AG04450 (cell line): ENCODE data around the gene SENP3. TPM values are rescaled to one million over a fixed set of nuclear protein-coding genes. Genes with fewer than 3 reads are reported as not detected.

Experiments used
- CTCF ChIA-PET: fragments of 300-600, 350-600 bp; formaldehyde crosslinking; extraction: SDS; loops from one replicate; lab custom pipeline; 2022; ENCODE audit warnings: antibody characterized with exemption, inconsistent platforms; lab: Charles Lee
- POLR2A ChIA-PET: fragments of 350-600 bp; formaldehyde crosslinking; extraction: SDS; loops from one replicate; lab custom pipeline; 2021; ENCODE audit warnings: antibody characterized with exemption, inconsistent platforms; lab: Yijun Ruan, JAX
- DNase-seq: peaks from one replicate; pipeline ENCODE4 v3.0.0-alpha.2; 2011; ENCODE audit warnings: low read depth, low spot score
- H3K27ac ChIP-seq: one replicate; pipeline ENCODE4 v1.5.1; 2012; ENCODE audit warnings: low read depth, low read length, control low read depth
- H3K27me3 ChIP-seq: one replicate; pipeline ENCODE4 v1.6.0; 2012; ENCODE audit warnings: low read length; ENCODE audit not compliant: control insufficient read depth, insufficient read depth
- H3K4me3 ChIP-seq: 2 replicates; pipeline ENCODE4 v1.5.1; 2011; ENCODE audit warnings: mild to moderate bottlenecking, low read depth, low read length, control low read depth
- H3K9me3 ChIP-seq: 2 replicates; pipeline ENCODE4 v1.5.1; 2012; ENCODE audit warnings: low read length; ENCODE audit not compliant: control insufficient read depth, insufficient read depth
- polyA plus RNA-seq: library from polyadenylated mRNA; depleted of rRNA; stranded (reverse); fragments of >200 nt; gene quantifications from 2 replicates; pipeline ENCODE4 v1.2.3, GENCODE V29; 2011
- TF ChIP-seq, protein P1 (sequence below): IDR thresholded peaks from 2 replicates; pipeline ENCODE4 v1.5.1; 2011; ENCODE audit warnings: low read depth, low read length, control low read depth, inconsistent platforms

The SENP3 gene
- polyA plus RNA-seq, 1 experiment, result 67.6 TPM

DNA sequence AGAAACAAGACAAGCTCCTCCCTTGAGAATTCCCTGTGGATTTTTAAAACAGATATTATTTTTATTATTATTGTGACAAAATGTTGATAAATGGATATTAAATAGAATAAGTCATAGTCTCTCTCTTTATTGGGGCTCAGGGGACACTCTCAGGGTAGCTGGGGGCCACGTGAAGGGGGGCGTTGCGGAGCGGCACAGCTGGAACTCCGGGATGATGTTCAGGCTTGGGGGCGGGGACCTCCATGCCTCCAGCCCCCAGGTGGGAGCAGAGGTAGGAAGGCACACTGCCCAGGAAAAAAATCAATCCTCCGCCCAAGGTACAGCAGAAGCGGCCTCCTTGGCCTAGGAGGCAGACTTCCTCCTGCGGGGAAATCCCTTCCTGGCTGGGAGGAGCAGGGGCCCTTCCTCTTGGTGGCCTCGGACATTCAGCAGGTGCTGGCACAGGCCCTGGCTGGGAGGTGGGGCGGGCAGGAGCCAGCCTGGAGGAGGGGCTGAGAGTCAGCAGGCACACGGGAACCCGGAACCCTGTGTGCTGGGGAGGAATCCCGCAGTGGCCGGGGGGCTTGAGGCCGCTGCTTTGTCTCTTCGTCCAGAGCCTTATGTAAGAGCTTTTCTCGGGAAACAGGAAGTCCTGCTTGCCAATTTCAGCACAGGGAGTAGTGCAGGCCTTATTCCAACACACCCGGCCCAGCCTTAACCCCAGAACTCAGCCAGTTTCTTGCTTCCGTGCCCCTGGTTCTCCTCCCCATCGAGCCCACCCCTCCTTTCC is 3.8 kb upstream of the SENP3 start:
- no peaks in the 10 kb centered on the region for H3K9me3 ChIP-seq
- CTCF ChIA-PET, result interaction anchor here (0.7 to 2.4 kb wide), 2 partner anchors 44 to 130 kb away, joined by 3 to 23 read pairs; partner anchors contain the start of gene WRAP53
- DNase-seq, result no peak
- POLR2A ChIA-PET, result no interaction called here
- H3K4me3 ChIP-seq, result no peak overlapping the region
- no peaks in the 10 kb centered on the region for H3K27me3 ChIP-seq
- H3K27ac ChIP-seq, result peak overlapping the region; percentile 31
- TF ChIP-seq, protein P1, sequence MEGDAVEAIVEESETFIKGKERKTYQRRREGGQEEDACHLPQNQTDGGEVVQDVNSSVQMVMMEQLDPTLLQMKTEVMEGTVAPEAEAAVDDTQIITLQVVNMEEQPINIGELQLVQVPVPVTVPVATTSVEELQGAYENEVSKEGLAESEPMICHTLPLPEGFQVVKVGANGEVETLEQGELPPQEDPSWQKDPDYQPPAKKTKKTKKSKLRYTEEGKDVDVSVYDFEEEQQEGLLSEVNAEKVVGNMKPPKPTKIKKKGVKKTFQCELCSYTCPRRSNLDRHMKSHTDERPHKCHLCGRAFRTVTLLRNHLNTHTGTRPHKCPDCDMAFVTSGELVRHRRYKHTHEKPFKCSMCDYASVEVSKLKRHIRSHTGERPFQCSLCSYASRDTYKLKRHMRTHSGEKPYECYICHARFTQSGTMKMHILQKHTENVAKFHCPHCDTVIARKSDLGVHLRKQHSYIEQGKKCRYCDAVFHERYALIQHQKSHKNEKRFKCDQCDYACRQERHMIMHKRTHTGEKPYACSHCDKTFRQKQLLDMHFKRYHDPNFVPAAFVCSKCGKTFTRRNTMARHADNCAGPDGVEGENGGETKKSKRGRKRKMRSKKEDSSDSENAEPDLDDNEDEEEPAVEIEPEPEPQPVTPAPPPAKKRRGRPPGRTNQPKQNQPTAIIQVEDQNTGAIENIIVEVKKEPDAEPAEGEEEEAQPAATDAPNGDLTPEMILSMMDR, result no peak

DNA sequence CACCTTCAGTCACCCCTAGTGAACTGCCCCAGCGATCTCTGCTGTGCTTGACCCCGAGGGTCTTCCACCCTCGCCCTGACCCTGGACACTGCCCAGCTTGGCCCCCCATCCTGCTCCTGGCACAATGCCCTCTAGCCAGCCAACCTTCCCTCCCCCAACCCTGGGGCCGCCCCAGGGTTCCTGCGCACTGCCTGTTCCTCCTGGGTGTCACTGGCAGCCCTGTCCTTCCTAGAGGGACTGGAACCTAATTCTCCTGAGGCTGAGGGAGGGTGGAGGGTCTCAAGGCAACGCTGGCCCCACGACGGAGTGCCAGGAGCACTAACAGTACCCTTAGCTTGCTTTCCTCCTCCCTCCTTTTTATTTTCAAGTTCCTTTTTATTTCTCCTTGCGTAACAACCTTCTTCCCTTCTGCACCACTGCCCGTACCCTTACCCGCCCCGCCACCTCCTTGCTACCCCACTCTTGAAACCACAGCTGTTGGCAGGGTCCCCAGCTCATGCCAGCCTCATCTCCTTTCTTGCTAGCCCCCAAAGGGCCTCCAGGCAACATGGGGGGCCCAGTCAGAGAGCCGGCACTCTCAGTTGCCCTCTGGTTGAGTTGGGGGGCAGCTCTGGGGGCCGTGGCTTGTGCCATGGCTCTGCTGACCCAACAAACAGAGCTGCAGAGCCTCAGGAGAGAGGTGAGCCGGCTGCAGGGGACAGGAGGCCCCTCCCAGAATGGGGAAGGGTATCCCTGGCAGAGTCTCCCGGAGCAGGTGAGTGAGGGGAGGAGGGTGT is 3.0 kb upstream of the SENP3 start, which contains the start of gene TNFSF13:
Gene TNFSF13 (plus strand): TSS at position 207 of the 776 bp plus-strand sequence. CDS start 290 bp downstream, at position 497.
- H3K4me3 ChIP-seq, result no peak within 1 kb of the TSS
- TF ChIP-seq, protein P1, result no peak
- ChIA-PET POLR2A (no interaction called here), CTCF (interaction anchor here (2.4 to 3.1 kb wide), 2 partner anchors 45 to 203 kb away, joined by 22 to 23 read pairs; partner anchors contain the start of gene TMEM95)
- no peaks in the 10 kb centered on the region for H3K27me3 ChIP-seq
- peak within 1 kb of the TSS; percentile 31 for H3K27ac ChIP-seq
- no peak for DNase-seq
- H3K9me3 ChIP-seq, result no peaks in the 10 kb centered on the region; the same call in 1 of the 2 replicates

DNA sequence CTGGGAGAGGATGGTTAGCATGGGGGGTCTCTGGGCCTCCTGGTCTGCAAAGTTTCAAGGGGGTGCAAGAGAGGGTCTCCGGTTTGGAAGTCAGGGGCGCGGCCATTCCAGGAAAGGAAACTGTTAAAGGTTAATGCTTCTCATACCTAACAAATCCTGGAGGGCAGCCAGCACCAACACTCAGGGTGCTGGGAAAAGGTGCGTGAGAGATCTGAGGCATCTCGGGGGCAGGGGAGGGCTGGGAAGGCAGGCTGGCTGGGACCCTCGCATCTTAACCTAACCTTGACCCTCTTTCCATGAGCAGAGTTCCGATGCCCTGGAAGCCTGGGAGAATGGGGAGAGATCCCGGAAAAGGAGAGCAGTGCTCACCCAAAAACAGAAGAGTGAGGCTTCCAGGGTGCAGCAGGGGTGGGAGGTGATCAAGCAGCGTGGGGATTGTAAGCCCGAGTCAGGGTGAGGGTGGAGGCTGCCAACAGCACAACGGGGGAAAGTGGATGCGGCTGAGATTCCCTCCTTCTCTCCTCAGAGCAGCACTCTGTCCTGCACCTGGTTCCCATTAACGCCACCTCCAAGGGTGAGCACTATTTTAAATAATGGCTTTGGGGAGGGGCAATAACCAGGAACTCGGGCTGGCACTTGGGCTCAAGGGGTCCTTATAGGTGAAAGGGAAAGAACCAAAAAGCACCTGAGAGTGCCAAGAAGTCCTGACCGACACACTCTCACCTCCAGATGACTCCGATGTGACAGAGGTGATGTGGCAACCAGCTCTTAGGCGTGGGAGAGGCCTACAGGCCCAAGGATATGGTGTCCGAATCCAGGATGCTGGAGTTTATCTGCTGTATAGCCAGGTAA is 2.2 kb upstream of the SENP3 start:
- CTCF ChIA-PET, result interaction anchor here (0.6 to 3.1 kb wide), 30 partner anchors 9 to 279 kb away, joined by 3 to 116 read pairs (median 7); partner anchors contain the start of genes MPDU1, NEURL4, NLGN2 and SLC2A4

More for the DNA sequence above, 2.2 kb upstream of the SENP3 start:
- H3K4me3 ChIP-seq, result no peak overlapping the region
- TF ChIP-seq, protein P1, result no peak
- H3K9me3 ChIP-seq, result no peaks in the 10 kb centered on the region; the same call in 1 of the 2 replicates
- no peak for DNase-seq
- H3K27me3 ChIP-seq, result no peaks in the 10 kb centered on the region
- POLR2A ChIA-PET, result interaction anchor here (1.1 to 1.8 kb wide), 5 partner anchors 14 to 156 kb away, joined by 3 to 8 read pairs (median 7); partner anchors contain the start of genes SPEM1, TMEM256 and ZBTB4
- no peak overlapping the region for H3K27ac ChIP-seq
